Activated CD8-positive, alpha-beta T cell treated with anti-CD3 and anti-CD28 coated beads, Interleukin-2, amount 10 ng/mL, durations not matched to agents 7 days and 5 days (primary cell): ENCODE results near the gene HCFC1R1. TPM values are rescaled to one million over a fixed set of nuclear protein-coding genes. Genes with fewer than 3 reads are reported as not detected.

Experiments used
- ATAC-seq: fragments of 150-1000 bp; cut with Tn5 transposase; one replicate; pipeline ENCODE4 v1.10.0; 2021; ENCODE audit warnings: moderate library complexity
- CTCF ChIA-PET: fragments of 350-600 bp; sonication (Branson Sonifier 250); formaldehyde crosslinking; loops from one replicate; lab custom pipeline; 2021; ENCODE audit warnings: antibody characterized with exemption; lab: Charles Lee
- POLR2A ChIA-PET: fragments of 350-600 bp; sonication (Branson Sonifier 250); formaldehyde crosslinking; loops from one replicate; lab custom pipeline; 2021; ENCODE audit warnings: antibody characterized with exemption; lab: Charles Lee
- DNase-seq: peaks from one replicate; pipeline ENCODE4 v3.0.0-alpha.2; 2020
- H3K27ac Mint-ChIP-seq: one replicate; pipeline ENCODE4 v1.8.0; 2021; ENCODE audit warnings: mild to moderate bottlenecking, mixed read lengths
- H3K27me3 Mint-ChIP-seq: one replicate; pipeline ENCODE4 v1.8.0; 2021; ENCODE audit warnings: low read depth, mixed read lengths
- H3K36me3 Mint-ChIP-seq: one replicate; pipeline ENCODE4 v1.8.0; 2021; ENCODE audit warnings: low read depth, mixed read lengths
- H3K4me1 Mint-ChIP-seq: one replicate; pipeline ENCODE4 v1.8.0; 2021; ENCODE audit warnings: low read depth, mixed read lengths
- H3K4me3 Mint-ChIP-seq: one replicate; pipeline ENCODE4 v1.8.0; 2021; ENCODE audit warnings: mild to moderate bottlenecking, mixed read lengths
- H3K9me3 Mint-ChIP-seq: one replicate; pipeline ENCODE4 v1.8.0; 2022; ENCODE audit warnings: mixed read lengths; ENCODE audit not compliant: insufficient read depth
- total RNA-seq, 2 experiments: library from RNA; stranded (reverse); gene quantifications; one replicate each; pipeline ENCODE4 v1.2.3, GENCODE V29; 2021

The HCFC1R1 gene
- total RNA-seq, 2 experiments from 2014 or later: 41.0 to 41.7 TPM

- Mint-ChIP-seq H3K9me3 (no peaks in the 10 kb centered on the region), H3K4me3 (peak overlapping the region; percentile 87), H3K4me1 (peaks cover 44% of the 10 kb centered on the region), H3K27me3 (no peaks in the 10 kb centered on the region), H3K27ac (peak overlapping the region; percentile 74), H3K36me3 (peaks cover 19% of the 10 kb centered on the region)
- no peak for DNase-seq
- CTCF ChIA-PET: interaction anchor here (1.4 to 3.9 kb wide), 2 partner anchors 12 to 55 kb away, joined by 4 to 16 read pairs; partner anchors contain the start of gene PAQR4
- ATAC-seq: no peak
- POLR2A ChIA-PET: interaction anchor here (2.2 kb wide), 1 partner anchor 10 kb away, joined by 13 read pairs; no protein-coding TSS in a partner anchor
Measured at GRCh38 chr16:2981899-2982250, 41.9 kb downstream of the HCFC1R1 start.

DNA sequence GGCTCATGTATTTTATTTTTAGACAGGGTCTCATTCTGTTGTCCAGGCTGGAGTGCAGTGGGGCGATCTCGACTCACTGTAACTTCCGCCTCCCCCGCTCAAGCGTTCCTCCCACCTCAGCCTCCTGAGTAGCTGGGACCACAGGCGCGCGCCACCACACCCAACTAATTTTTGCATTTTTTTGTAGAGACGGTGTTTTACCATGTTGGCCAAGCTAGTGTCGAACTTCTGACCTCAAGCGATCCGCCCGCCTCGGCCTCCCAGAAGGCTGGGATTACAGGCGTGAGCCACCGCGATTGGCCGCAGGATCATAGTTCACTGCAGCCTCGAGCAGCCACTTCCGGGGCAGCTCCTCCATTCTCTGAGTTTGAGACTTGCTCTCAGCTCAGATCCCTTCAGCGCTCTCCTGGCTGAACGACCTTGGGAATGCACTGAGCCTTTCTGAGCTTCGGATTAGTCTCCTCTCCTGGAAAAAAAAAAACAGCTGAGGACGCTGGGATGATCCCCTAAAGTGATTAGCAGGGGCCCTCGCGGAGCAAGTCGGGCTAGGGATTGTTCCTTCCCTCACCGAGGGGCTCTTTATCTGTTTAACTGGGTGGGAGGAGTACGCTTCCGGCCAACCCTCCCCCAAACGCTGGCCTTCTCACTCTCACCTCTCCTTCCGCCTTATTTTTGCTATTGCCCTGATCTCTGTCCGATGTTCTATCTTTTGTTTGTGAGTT is 42.4 kb downstream of the HCFC1R1 start:
- Mint-ChIP-seq H3K4me1 (peaks cover 45% of the 10 kb centered on the region), H3K9me3 (no peaks in the 10 kb centered on the region), H3K27ac (peak overlapping the region; percentile 83), H3K4me3 (peak overlapping the region; percentile 87), H3K27me3 (no peaks in the 10 kb centered on the region), H3K36me3 (peaks cover 20% of the 10 kb centered on the region)
- no peak for DNase-seq
- ChIA-PET POLR2A (interaction anchor here (0.7 to 2.5 kb wide), 10 partner anchors 8 to 115 kb away, joined by 3 to 30 read pairs (median 4); partner anchors contain the start of gene PAQR4), CTCF (interaction anchor here (1.3 to 3.9 kb wide), 5 partner anchors 12 to 142 kb away, joined by 3 to 16 read pairs (median 4); partner anchors contain the start of gene PAQR4)
- no peak for ATAC-seq

GRCh38 chr16:2980227-2981176 is 43.2 kb downstream of the HCFC1R1 start, which contains the start of gene PKMYT1:
Gene PKMYT1 (minus strand): TSS chr16:2980446. CDS start chr16:2979657, 789 bp downstream.
- ChIA-PET POLR2A (interaction anchor here (0.6 to 2.5 kb wide), 18 partner anchors 8 to 205 kb away, joined by 3 to 30 read pairs (median 3); partner anchors contain the start of genes CLDN6, PAQR4 and TNFRSF12A), CTCF (interaction anchor here (1.0 to 3.9 kb wide), 6 partner anchors 11 to 141 kb away, joined by 3 to 16 read pairs (median 4); partner anchors contain the start of gene PAQR4)
- no peaks in the 10 kb centered on the region for H3K27me3 Mint-ChIP-seq
- DNase-seq: peak; percentile 95
- peak within 1 kb of the TSS; percentile 88 for H3K27ac Mint-ChIP-seq
- H3K9me3 Mint-ChIP-seq: no peaks in the 10 kb centered on the region
- H3K36me3 Mint-ChIP-seq: peaks cover 28% of the 10 kb centered on the region
- peaks cover 45% of the 10 kb centered on the region for H3K4me1 Mint-ChIP-seq
- peak; percentile 95 for ATAC-seq
- peak within 1 kb of the TSS; percentile 87 for H3K4me3 Mint-ChIP-seq

DNA sequence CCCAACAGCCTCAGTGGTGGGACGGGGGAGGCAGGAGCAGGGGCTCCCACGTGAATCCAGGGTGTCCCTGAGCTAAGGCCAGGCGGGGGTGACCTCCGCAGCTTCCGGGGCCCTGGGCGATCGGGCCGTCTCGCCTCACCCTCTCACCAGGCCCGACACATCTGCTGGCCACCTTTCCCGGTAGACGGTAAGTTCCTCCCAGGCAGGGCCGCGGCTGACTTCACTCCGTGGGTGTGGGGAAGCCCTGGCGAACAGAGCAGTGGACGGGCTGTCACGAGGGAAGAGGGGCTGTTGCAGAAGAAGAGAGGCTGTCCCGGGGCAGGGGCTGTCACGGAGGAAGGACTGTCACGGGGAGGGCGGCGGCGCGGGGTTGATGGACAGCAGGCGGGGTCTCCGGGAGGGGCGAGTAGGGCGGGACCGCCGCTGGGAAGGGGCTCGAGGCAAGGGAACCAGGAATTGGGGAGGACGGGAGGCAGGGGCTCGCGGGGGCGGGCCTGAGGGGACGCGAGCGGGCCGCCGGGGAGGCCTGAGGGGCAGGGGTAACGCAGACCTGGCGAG is 44.0 kb downstream of the HCFC1R1 start:
- H3K36me3 Mint-ChIP-seq: peaks cover 30% of the 10 kb centered on the region
- H3K4me1 Mint-ChIP-seq: peaks cover 45% of the 10 kb centered on the region
- H3K4me3 Mint-ChIP-seq: peak overlapping the region; percentile 87
- CTCF ChIA-PET: interaction anchor here (1.0 to 3.9 kb wide), 5 partner anchors 10 to 140 kb away, joined by 3 to 16 read pairs (median 4); partner anchors contain the start of gene PAQR4
- peak overlapping the region; percentile 88 for H3K27ac Mint-ChIP-seq
- H3K9me3 Mint-ChIP-seq: no peaks in the 10 kb centered on the region
- ATAC-seq: peak; percentile 11
- DNase-seq: peak; percentile 48
- H3K27me3 Mint-ChIP-seq: no peaks in the 10 kb centered on the region
- POLR2A ChIA-PET: interaction anchor here (0.6 to 2.5 kb wide), 15 partner anchors 7 to 204 kb away, joined by 3 to 30 read pairs (median 3); partner anchors contain the start of genes CLDN6, PAQR4 and TNFRSF12A

GRCh38 chr16:2977440-2977839 is 46.3 kb downstream of the HCFC1R1 start:
- Mint-ChIP-seq H3K36me3 (peaks cover 37% of the 10 kb centered on the region), H3K4me1 (peaks cover 33% of the 10 kb centered on the region), H3K9me3 (no peaks in the 10 kb centered on the region), H3K4me3 (no peak overlapping the region), H3K27me3 (no peaks in the 10 kb centered on the region), H3K27ac (no peak overlapping the region)
- DNase-seq (no peak), ATAC-seq (no peak)
- POLR2A ChIA-PET: interaction anchor here (2.1 kb wide), 1 partner anchor 8 kb away, joined by 13 read pairs; the partner anchor contains the start of gene PAQR4
- CTCF ChIA-PET: no interaction called here

DNA sequence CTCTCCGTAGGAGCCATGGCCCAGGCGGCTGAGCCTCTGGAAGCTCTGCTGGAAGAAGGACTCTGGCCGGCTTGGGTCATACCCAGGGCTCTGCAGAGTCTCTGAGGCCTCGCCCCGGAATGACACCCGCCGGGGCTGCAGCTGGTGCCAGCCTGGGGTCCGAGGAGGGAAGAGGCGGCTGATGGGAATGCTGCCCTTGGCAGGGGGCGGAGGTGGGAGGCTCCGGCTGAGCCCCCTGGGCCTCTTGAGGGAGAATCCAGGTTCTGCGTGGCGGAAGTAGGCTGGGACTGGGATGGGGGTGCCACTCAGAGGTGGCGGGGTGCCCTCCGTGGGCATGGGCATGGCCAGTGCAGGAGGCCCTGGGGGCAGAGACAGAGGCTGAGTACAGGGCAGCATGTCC is 47.1 kb downstream of the HCFC1R1 start:
- ATAC-seq (no peak), DNase-seq (no peak)
- no peaks in the 10 kb centered on the region for H3K9me3 Mint-ChIP-seq
- peaks cover 42% of the 10 kb centered on the region for H3K36me3 Mint-ChIP-seq
- POLR2A ChIA-PET: interaction anchor here (2.1 kb wide), 1 partner anchor 7 kb away, joined by 13 read pairs; the partner anchor contains the start of gene PAQR4
- no peaks in the 10 kb centered on the region for H3K27me3 Mint-ChIP-seq
- no peak overlapping the region for H3K27ac Mint-ChIP-seq
- CTCF ChIA-PET: no interaction called here
- H3K4me3 Mint-ChIP-seq: no peak overlapping the region
- peaks cover 35% of the 10 kb centered on the region for H3K4me1 Mint-ChIP-seq

- H3K27me3 Mint-ChIP-seq: no peaks in the 10 kb centered on the region
- no peak overlapping the region for H3K4me3 Mint-ChIP-seq
- H3K36me3 Mint-ChIP-seq: peaks cover 42% of the 10 kb centered on the region
- no peak for ATAC-seq
- no peak overlapping the region for H3K27ac Mint-ChIP-seq
- H3K4me1 Mint-ChIP-seq: peaks cover 32% of the 10 kb centered on the region
- ChIA-PET POLR2A (interaction anchor here (0.9 kb wide), 1 partner anchor 29 kb away, joined by 3 read pairs; no protein-coding TSS in a partner anchor), CTCF (no interaction called here)
- no peak for DNase-seq
- H3K9me3 Mint-ChIP-seq: no peaks in the 10 kb centered on the region
Measured at GRCh38 chr16:2976201-2976600, 47.5 kb downstream of the HCFC1R1 start.

DNA sequence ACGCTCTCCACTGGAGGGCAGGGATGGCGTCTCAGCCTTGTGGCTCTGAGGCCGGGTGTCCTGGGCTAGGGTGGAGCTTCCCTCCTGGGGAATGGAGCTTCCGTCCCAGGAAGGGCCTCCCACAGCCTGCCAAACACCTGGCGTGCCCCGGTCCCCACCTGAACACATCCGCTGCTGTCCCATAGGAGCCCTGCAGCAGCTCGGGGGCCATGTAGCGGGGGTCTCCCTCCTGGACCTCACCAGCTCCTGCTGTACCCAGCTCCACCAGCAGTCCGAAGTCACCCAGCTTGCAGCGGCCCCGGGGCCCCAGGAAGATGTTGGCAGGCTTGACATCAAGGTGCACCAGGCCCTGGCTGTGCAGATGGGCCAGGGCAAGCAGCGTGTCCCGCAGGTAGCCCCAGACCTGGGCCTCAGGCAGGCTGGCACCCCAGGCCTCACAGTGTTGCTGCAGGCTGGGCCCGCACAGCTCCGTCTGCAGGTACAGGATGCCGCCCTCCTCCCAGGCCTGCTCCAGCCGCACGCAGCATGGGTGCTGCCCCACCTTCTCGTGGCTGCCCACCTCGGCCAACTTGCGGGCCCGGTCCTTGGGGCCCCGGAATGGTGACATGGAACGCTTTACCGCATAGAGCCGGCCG is 48.5 kb downstream of the HCFC1R1 start:
- H3K9me3 Mint-ChIP-seq: no peaks in the 10 kb centered on the region
- no peak overlapping the region for H3K4me3 Mint-ChIP-seq
- peaks cover 47% of the 10 kb centered on the region for H3K36me3 Mint-ChIP-seq
- peaks cover 33% of the 10 kb centered on the region for H3K4me1 Mint-ChIP-seq
- H3K27ac Mint-ChIP-seq: no peak overlapping the region
- CTCF ChIA-PET: no interaction called here
- H3K27me3 Mint-ChIP-seq: no peaks in the 10 kb centered on the region
- ATAC-seq (no peak), DNase-seq (no peak)
- POLR2A ChIA-PET: interaction anchor here (0.9 kb wide), 1 partner anchor 30 kb away, joined by 3 read pairs; no protein-coding TSS in a partner anchor

DNA sequence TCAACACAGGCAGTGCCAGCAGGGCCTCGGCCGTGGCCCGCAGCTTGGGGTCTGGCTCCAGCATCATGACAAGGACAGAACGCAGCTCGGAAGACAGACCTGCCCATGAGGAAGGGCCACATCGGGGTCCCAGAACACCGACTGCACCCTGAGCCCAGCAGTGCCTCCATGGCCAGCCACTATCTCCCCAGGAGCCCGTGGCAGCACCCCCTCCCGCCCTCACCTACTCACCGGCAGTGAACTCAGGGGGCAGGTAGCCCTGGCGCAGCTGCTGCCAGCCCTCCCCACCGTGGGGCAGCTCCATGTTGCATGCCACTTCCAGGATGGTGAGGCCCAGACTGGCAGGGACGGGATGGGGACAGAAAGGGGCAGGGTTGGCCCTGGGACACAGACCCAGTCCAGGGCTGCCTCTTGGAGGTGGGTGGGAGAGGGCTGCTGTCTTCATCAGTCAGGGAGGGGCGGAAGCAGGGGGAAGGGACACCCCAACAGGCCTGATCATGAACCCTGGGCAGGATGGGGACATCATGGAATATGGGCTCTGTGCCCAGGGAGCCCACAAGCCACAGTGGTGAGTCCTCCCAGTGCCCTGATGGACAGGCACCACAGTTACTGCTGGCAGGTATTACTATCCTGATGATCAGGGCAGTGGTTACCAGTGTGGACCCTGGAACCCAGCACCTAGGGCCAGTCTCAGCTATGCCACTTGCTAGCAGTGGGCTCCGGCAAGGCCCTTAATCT is 49.3 kb downstream of the HCFC1R1 start:
- ATAC-seq (no peak), DNase-seq (no peak)
- H3K4me1 Mint-ChIP-seq: peaks cover 35% of the 10 kb centered on the region
- peaks cover 43% of the 10 kb centered on the region for H3K36me3 Mint-ChIP-seq
- H3K27ac Mint-ChIP-seq: no peak overlapping the region
- no peaks in the 10 kb centered on the region for H3K9me3 Mint-ChIP-seq
- H3K4me3 Mint-ChIP-seq: no peak overlapping the region
- no peaks in the 10 kb centered on the region for H3K27me3 Mint-ChIP-seq
- POLR2A ChIA-PET: interaction anchor here (0.8 kb wide), 1 partner anchor 971 kb away, joined by 3 read pairs; no protein-coding TSS in a partner anchor
- CTCF ChIA-PET: no interaction called here
